Thoracic aorta (tissue), 2 donors: ENCODE data around the gene USP37. TPM values are rescaled to one million over a fixed set of nuclear protein-coding genes. Genes with fewer than 3 reads are reported as not detected.
"Not testable (repeated sequence)": the region's sequence is repeated elsewhere in the genome, so short reads cannot be mapped to it uniquely, and the experiment has no call there.

Experiments
- ATAC-seq: fragments of 150-250 bp; one replicate; pipeline ENCODE4 v1.8.0; 2017; ENCODE audit warnings: low read depth; ENCODE audit not compliant: insufficient number of reproducible peaks, low FRiP score
- DNase-seq: peaks from one replicate; pipeline ENCODE4 v3.0.0-alpha.2; 2020; ENCODE audit warnings: low spot score
- H3K27ac ChIP-seq, 2 donors: fragments of 200-600 bp; sonication (generic); 1 replicate in 1 of 2; 2 replicates in 1 of 2; pipeline ENCODE4 v1.5.1; 2016; ENCODE audit warnings: mild to moderate bottlenecking in 2 of 2, moderate library complexity in 2 of 2
- H3K27me3 ChIP-seq: fragments of 200-600 bp; sonication (generic); replicated peaks from 2 replicates; pipeline ENCODE4 v1.6.0; 2016; ENCODE audit warnings: mild to moderate bottlenecking; ENCODE audit not compliant: insufficient read depth
- H3K36me3 ChIP-seq: fragments of 200-600 bp; sonication (generic); one replicate; pipeline ENCODE4 v1.5.1; 2016
- H3K4me1 ChIP-seq, 2 donors: fragments of 200-600 bp; sonication (generic); 1 replicate in 1 of 2; 2 replicates in 1 of 2; pipeline versions ENCODE4 v1.5.1 to v1.6.0; 2016; ENCODE audit warnings: low read depth in 2 of 2, mild to moderate bottlenecking in 1 of 2; ENCODE audit not compliant: control insufficient read depth in 1 of 2
- H3K4me3 ChIP-seq: fragments of 200-600 bp; sonication (generic); 2 replicates; pipeline ENCODE4 v1.5.1; 2016; ENCODE audit warnings: mild to moderate bottlenecking
- H3K9me3 ChIP-seq: fragments of 200-600 bp; sonication (generic); 2 replicates; pipeline ENCODE4 v1.5.1; 2016
- total RNA-seq, 2 donors: library from RNA; depleted of rRNA; stranded (reverse); fragments of >200 nt; gene quantifications; one replicate each; pipeline versions ENCODE4 v1.1.0 to v1.2.3, GENCODE V29; 2016
- TF ChIP-seq, protein P1 (sequence below): fragments of 200-600 bp; sonication (generic); IDR thresholded peaks from one replicate; pipeline ENCODE4 v1.5.1; 2019; ENCODE audit warnings: antibody characterized with exemption

USP37 gene
- total RNA-seq, 2 donors from 2014 or later = 10.2 to 18.6 TPM

DNA sequence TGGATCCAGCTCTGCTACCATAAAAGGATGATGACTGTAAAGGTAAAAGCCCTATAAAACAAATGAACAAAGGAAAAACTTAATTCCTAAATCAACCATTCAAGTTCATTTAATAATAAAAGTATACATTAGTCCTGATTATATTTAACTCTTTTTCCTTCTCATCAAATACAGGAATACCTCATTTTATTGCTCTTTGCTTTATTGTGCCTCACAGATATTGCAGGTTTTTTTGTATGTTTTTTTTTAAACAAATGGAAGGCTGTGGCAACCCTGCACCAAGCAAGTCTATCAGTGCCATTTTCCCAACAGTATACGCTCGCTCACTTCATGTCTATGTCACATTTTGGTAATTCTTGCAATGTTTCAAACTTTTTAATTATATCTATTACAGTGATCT, 38.2 kb downstream of the USP37 start:
- no peak for DNase-seq
- no peak overlapping the region for H3K27ac ChIP-seq
- TF ChIP-seq, protein P1, sequence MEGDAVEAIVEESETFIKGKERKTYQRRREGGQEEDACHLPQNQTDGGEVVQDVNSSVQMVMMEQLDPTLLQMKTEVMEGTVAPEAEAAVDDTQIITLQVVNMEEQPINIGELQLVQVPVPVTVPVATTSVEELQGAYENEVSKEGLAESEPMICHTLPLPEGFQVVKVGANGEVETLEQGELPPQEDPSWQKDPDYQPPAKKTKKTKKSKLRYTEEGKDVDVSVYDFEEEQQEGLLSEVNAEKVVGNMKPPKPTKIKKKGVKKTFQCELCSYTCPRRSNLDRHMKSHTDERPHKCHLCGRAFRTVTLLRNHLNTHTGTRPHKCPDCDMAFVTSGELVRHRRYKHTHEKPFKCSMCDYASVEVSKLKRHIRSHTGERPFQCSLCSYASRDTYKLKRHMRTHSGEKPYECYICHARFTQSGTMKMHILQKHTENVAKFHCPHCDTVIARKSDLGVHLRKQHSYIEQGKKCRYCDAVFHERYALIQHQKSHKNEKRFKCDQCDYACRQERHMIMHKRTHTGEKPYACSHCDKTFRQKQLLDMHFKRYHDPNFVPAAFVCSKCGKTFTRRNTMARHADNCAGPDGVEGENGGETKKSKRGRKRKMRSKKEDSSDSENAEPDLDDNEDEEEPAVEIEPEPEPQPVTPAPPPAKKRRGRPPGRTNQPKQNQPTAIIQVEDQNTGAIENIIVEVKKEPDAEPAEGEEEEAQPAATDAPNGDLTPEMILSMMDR = no peak
- ATAC-seq = no peak
- no peak overlapping the region for H3K4me3 ChIP-seq
- H3K4me1 ChIP-seq = no peaks in the 10 kb centered on the region
- H3K36me3 ChIP-seq = peaks cover 29% of the 10 kb centered on the region
- no peaks in the 10 kb centered on the region for H3K9me3 ChIP-seq
- H3K27me3 ChIP-seq = no peaks in the 10 kb centered on the region

DNA sequence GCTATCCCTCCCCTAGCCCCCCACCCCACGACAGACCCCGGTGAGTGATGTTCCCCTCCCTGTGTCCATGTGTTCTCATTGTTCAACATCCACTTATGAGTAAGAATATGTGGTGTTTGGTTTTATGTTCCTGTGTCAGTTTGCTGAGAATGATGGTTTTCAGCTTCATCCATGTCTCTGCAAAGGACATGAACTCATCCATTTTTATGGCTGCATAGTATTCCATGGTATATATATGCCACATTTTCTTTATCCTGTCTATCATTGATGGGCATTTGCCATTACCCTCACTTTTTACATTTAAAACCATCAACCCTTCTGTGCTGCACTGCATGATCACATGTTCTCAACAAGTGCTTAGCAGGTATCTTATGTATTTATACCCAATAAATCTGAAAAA, 39.7 kb downstream of the USP37 start:
- H3K27ac ChIP-seq, ATAC-seq, H3K27me3 ChIP-seq, H3K9me3 ChIP-seq, H3K4me1 ChIP-seq, DNase-seq, H3K4me3 ChIP-seq: not testable (repeated sequence)
- H3K36me3 ChIP-seq = peaks cover 25% of the 10 kb centered on the region

DNA sequence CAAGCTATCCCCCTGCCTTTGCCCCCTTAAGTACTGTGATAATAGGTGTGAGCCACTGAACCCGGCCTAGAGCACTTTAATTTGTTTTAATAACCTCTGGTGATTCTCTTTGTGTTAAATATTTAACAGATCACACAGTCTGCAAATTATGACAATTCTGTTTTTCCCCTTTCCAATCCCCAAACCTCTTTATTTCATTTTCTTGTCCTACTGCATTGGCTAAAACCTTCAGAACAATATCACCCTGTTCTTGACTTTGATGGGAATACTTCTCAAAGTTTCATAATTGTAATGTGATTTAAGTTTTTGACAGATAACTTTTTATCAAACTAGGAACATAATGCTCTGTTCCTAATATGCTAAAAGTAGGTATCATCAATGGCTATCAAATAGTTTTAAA, 44.5 kb downstream of the USP37 start:
- peaks cover 22% of the 10 kb centered on the region for H3K36me3 ChIP-seq
- H3K4me1 ChIP-seq = no peaks in the 10 kb centered on the region
- H3K27ac ChIP-seq = no peak overlapping the region
- H3K27me3 ChIP-seq = no peaks in the 10 kb centered on the region
- TF ChIP-seq, protein P1 = no peak
- H3K9me3 ChIP-seq = no peaks in the 10 kb centered on the region
- ATAC-seq = no peak
- no peak for DNase-seq
- no peak overlapping the region for H3K4me3 ChIP-seq

DNA sequence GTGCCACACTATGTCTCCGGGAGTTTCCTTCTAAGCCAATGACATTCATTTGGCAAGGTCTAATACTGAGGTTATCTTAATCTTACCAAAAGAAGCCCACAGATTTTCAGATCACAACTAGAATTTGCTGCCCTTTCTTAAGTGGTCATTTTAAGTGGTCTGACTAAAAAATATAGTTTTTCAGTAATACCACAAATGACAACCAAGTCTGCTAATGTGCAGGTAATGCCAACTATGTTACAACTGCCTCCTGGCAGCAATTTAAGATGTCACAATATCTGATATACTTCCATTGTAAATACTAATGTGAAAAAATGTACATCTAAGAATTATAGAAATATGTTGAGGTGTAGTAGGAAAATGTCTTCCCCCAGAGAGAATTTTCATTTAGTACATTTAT, 49.3 kb downstream of the USP37 start:
- Histone ChIP-seq H3K27ac (no peak overlapping the region), H3K4me1 (no peaks in the 10 kb centered on the region), H3K36me3 (peaks cover 9% of the 10 kb centered on the region), H3K27me3 (no peaks in the 10 kb centered on the region), H3K4me3 (no peak overlapping the region), H3K9me3 (no peaks in the 10 kb centered on the region)
- TF ChIP-seq, protein P1 = no peak
- DNase-seq = no peak
- ATAC-seq = no peak

DNA sequence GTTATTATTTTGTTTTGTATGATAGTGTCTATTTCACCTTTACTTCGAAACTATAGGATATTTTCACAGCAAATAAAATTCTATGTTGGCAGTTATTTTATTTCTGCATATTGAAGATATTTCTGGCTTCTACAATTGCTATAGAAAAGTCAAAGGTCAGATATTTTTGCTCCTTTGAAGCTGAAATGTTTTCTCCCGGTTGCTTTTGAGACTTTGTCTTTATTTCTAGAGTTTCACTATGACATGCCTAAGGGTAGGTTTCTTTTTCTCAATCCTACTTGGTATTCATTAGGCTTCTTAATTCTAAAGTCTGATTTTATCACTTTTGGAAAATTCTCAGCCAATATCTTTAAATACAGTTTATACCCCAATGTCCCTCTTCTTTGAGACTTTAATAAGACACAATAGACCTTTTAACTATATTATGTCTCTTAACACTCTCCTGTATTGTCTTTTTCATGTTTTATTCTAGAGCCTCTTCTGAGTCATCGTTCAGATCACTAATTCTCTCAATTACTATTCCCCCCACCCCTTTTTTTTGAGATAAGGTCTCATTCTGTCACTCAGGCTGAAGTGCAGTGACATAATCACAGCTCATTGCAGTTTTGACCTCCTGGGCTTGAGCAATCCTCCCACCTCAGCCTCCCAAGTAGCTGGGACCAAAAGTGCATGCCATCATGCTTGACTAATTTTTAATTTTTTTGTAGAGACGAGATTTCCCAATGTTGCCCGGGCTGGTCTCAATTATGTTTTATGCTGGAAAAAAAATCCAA, 50.5 kb downstream of the USP37 start:
- ATAC-seq (no peak), DNase-seq (no peak)
- Histone ChIP-seq H3K36me3 (peaks cover 9% of the 10 kb centered on the region), H3K4me1 (no peaks in the 10 kb centered on the region), H3K9me3 (no peaks in the 10 kb centered on the region), H3K27me3 (no peaks in the 10 kb centered on the region), H3K4me3 (no peak overlapping the region), H3K27ac (no peak overlapping the region)
- TF ChIP-seq, protein P1 = no peak

DNA sequence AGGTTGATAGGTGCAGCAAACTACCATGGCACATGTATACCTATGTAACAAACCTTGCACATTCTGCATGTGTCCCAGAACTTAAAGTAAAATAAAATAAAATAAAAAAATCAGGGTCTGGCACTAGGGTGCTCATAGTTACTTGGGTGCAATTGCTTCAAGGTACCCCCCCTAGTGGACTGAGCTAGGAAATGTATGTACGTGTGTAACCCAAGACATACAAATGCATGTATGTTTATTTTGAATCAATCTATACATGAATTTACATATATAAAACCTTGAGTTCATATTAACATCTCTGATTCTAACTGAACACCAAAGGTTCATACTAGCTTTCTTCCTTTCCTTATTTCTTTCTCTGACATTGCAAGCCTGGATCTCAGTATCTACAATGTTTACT, 51.5 kb downstream of the USP37 start:
- no peak for ATAC-seq
- H3K4me1 ChIP-seq = no peaks in the 10 kb centered on the region
- no peak for DNase-seq

More for the DNA sequence above, 51.5 kb downstream of the USP37 start:
- TF ChIP-seq, protein P1 = no peak
- no peak overlapping the region for H3K4me3 ChIP-seq
- H3K27me3 ChIP-seq = no peaks in the 10 kb centered on the region
- peaks cover 4% of the 10 kb centered on the region for H3K36me3 ChIP-seq
- H3K27ac ChIP-seq = no peak overlapping the region
- H3K9me3 ChIP-seq = no peaks in the 10 kb centered on the region
